ENCODE results near the gene DLG1. TPM values are rescaled to one million over a fixed set of nuclear protein-coding genes. Genes with fewer than 3 reads are reported as not detected.

Gene DLG1
- total and polyA plus RNA-seq, 9 of the 15 experiments (the other 6 are each of a cell fraction or from before 2014, with no cell fraction given), result 9.4 to 63.5 (median 43.6) TPM

GRCh38 chr3:197297476-197298340 lies 704 bp downstream of the DLG1 start (continued):
- TF ChIP-seq YY1 (IDR thresholded peaks at IDR 0.05; ENCODE audit: borderline replicate concordance in 1 of 3, control insufficient read depth in 1 of 3, extremely low read depth in 1 of 3, insufficient read depth in 3 of 3, insufficient read length in 1 of 3, insufficient replicate concordance in 2 of 3, low read depth in 1 of 3, low read length in 2 of 3), result peak; percentile 78 to 98 (median 95)
- no peak for TF ChIP-seq TEAD2 (tag; IDR thresholded peaks at IDR 0.05)
- TF ChIP-seq SOX6 (IDR thresholded peaks at IDR 0.05), result no peak
- TF ChIP-seq TSHZ1 (CRISPR knock-in tag; IDR thresholded peaks at IDR 0.05), result no peak
- TF ChIP-seq FOXP1 (CRISPR knock-in tag; IDR thresholded peaks at IDR 0.05), result peak; percentile 67; the same call in 1 of the 2 replicates
- TF ChIP-seq SUPT5H (IDR thresholded peaks at IDR 0.05), result no peak
- TF ChIP-seq ZSCAN32 (CRISPR knock-in tag; IDR thresholded peaks at IDR 0.05), result no peak
- TF ChIP-seq, protein P1, sequence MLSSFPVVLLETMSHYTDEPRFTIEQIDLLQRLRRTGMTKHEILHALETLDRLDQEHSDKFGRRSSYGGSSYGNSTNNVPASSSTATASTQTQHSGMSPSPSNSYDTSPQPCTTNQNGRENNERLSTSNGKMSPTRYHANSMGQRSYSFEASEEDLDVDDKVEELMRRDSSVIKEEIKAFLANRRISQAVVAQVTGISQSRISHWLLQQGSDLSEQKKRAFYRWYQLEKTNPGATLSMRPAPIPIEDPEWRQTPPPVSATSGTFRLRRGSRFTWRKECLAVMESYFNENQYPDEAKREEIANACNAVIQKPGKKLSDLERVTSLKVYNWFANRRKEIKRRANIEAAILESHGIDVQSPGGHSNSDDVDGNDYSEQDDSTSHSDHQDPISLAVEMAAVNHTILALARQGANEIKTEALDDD (IDR thresholded peaks at IDR 0.05), result no peak
- no peak for TF ChIP-seq KLF6 (CRISPR knock-in tag; IDR thresholded peaks at IDR 0.05; ENCODE audit: borderline replicate concordance)
- TF ChIP-seq ZNF282 (CRISPR knock-in tag; IDR thresholded peaks at IDR 0.05), result no peak
- no peak for TF ChIP-seq RNF219 (CRISPR knock-in tag; IDR thresholded peaks at IDR 0.05)
- TF ChIP-seq E2F3 (CRISPR knock-in tag; IDR thresholded peaks at IDR 0.05), result no peak
- TF ChIP-seq, protein P2, sequence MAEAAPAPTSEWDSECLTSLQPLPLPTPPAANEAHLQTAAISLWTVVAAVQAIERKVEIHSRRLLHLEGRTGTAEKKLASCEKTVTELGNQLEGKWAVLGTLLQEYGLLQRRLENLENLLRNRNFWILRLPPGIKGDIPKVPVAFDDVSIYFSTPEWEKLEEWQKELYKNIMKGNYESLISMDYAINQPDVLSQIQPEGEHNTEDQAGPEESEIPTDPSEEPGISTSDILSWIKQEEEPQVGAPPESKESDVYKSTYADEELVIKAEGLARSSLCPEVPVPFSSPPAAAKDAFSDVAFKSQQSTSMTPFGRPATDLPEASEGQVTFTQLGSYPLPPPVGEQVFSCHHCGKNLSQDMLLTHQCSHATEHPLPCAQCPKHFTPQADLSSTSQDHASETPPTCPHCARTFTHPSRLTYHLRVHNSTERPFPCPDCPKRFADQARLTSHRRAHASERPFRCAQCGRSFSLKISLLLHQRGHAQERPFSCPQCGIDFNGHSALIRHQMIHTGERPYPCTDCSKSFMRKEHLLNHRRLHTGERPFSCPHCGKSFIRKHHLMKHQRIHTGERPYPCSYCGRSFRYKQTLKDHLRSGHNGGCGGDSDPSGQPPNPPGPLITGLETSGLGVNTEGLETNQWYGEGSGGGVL (CRISPR knock-in tag; IDR thresholded peaks at IDR 0.05), result no peak
